Measurements from ENCODE around the gene DNLZ. TPM values are rescaled to one million over a fixed set of nuclear protein-coding genes. Genes with fewer than 3 reads are reported as not detected.
A peak's percentile ranks its signal among the peaks of the same experiment; 100 is the strongest.

The DNLZ gene
- total RNA-seq, 4 donors from 2014 or later = 6.8 to 29.4 (median 27.3) TPM

- H3K9me3 ChIP-seq = no peaks in the 10 kb centered on the region
- H3K4me3 ChIP-seq = no peak overlapping the region
- H3K27ac ChIP-seq = no peak overlapping the region
- no peaks in the 10 kb centered on the region for H3K36me3 ChIP-seq
- DNase-seq = no peak
- H3K4me1 ChIP-seq = no peaks in the 10 kb centered on the region
- H3K27me3 ChIP-seq = no peaks in the 10 kb centered on the region
- intact Hi-C loops (cut with DNase I; ENCODE audit: low total_unique reads) = no loop called here
- TF ChIP-seq POLR2A (IDR thresholded peaks at IDR 0.05) (no peak), CTCF (IDR thresholded peaks at IDR 0.05) (no peak)
These were observed 21.8 kb downstream of the DNLZ start for GRCh38 chr9:136341769-136342168.

DNA sequence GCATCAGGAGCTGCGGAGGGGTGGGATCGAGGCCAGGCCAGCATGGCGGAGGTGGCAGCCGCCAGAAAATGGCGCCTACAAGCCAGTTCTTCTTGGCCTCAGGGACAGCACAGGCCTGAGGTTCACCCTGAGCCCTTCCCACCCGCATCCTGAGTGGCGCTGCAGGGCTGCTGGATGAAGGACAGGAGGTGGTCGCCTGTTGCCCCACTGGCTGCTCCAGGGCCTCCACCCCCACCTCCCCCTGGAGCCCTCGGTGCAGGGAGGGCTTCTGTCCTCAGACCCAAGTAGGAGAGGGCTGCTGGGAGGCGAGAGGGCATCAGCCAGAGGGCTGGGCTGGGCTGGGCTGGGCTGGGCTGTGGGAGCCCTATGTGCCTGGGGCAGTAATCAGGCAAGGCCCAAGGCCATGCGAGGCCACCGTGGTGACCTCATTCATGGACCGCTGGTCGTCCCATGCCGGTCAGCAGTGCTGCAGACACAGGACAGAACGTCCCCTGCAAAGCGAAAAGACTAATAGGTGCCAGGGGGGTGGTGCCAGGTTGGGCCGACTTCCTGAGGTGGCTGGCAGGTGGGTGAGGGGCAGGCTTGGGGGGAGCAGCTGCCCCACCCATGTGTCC is 22.4 kb downstream of the DNLZ start:
- no peak overlapping the region for H3K4me3 ChIP-seq
- H3K27ac ChIP-seq = no peak overlapping the region
- no peaks in the 10 kb centered on the region for H3K36me3 ChIP-seq
- H3K27me3 ChIP-seq = no peaks in the 10 kb centered on the region
- no peaks in the 10 kb centered on the region for H3K4me1 ChIP-seq
- no peaks in the 10 kb centered on the region for H3K9me3 ChIP-seq
- DNase-seq = no peak
- intact Hi-C loops (cut with DNase I; ENCODE audit: low total_unique reads) = no loop called here
- TF ChIP-seq CTCF (IDR thresholded peaks at IDR 0.05) (no peak), POLR2A (IDR thresholded peaks at IDR 0.05) (no peak)

DNA sequence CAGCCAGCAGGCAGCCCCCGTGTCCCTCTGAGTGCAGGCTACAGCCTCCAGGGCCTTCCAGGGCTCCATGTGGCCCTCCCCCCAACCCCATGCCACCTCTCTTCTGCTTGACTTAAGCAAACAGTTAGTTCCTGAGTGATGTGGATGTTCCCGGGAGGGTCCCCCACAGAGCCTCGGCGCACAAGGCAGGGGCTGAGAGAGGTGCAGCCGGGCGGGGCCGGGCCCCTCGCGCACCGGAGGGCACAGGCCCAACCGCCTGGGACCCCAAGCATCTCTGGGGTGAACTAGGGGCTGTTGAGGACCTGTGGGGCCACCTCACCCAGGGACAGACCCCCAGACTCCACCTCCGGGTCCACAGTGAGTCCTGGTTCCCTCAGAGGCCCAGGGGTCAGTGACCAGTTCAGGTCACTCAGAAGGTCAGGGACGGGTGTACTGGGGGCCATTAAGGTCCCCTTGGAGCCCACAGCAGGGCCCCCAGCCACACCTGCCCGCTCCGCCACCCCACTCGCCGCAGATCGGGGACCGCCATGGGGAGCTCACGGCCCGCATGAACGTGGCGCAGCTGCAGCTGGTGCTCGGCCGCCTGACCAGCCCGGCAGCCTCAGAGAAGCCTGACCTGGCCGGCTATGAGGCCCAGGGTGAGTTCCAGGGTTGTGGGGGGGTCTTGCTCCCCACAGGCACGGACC is 23.0 kb downstream of the DNLZ start:
- TF ChIP-seq CTCF (IDR thresholded peaks at IDR 0.05) (no peak), POLR2A (IDR thresholded peaks at IDR 0.05) (no peak)
- intact Hi-C loops (cut with DNase I; ENCODE audit: low total_unique reads) = no loop called here
- H3K27ac ChIP-seq = no peak overlapping the region

DNA sequence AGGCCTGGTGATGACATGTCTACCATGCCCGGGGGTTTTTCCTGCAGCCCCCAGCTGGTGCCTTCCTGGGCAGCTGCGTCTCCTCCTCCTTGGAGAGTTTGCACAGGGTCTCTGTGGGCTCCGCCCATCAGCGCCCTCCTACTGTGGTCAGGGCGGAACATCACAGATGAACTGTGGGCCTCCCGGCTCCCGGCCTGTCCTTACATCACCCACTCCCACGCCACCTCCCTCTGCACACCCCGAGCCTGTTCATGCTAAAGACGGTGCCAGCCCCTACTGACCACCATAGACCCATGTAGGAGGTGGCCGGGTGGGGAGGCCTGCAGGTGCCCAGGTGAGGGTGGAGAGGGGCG is 23.6 kb downstream of the DNLZ start:
- no peak for DNase-seq
- Histone ChIP-seq H3K9me3 (no peaks in the 10 kb centered on the region), H3K4me3 (no peak overlapping the region), H3K27ac (no peak overlapping the region), H3K27me3 (no peaks in the 10 kb centered on the region), H3K36me3 (no peaks in the 10 kb centered on the region), H3K4me1 (no peaks in the 10 kb centered on the region)
- TF ChIP-seq POLR2A (IDR thresholded peaks at IDR 0.05) (no peak), CTCF (IDR thresholded peaks at IDR 0.05) (no peak)
- intact Hi-C loops (cut with DNase I; ENCODE audit: low total_unique reads) = no loop called here

More for the DNA sequence above, 23.0 kb downstream of the DNLZ start:
- H3K9me3 ChIP-seq = no peaks in the 10 kb centered on the region
- H3K4me3 ChIP-seq = no peak overlapping the region
- no peak for DNase-seq
- H3K27me3 ChIP-seq = no peaks in the 10 kb centered on the region
- H3K4me1 ChIP-seq = no peaks in the 10 kb centered on the region
- no peaks in the 10 kb centered on the region for H3K36me3 ChIP-seq

GRCh38 chr9:136339173-136339957 is 24.2 kb downstream of the DNLZ start:
- Histone ChIP-seq H3K27me3 (no peaks in the 10 kb centered on the region), H3K4me3 (no peak overlapping the region), H3K36me3 (no peaks in the 10 kb centered on the region), H3K4me1 (no peaks in the 10 kb centered on the region), H3K27ac (no peak overlapping the region), H3K9me3 (no peaks in the 10 kb centered on the region)
- DNase-seq = peak in 1 of 2 donors; percentile 55
- intact Hi-C loops (cut with DNase I; ENCODE audit: low total_unique reads) = no loop called here
- TF ChIP-seq CTCF (IDR thresholded peaks at IDR 0.05) (peak; percentile 70 to 81 (median 75)), POLR2A (IDR thresholded peaks at IDR 0.05) (no peak)
